HG03135 (cell line): ENCODE data around the gene AGFG2.

ENCODE experiments used
- ATAC-seq: cut with Tn5 transposase; IDR thresholded peaks from one replicate; pipeline ENCODE4 v1.9.1; 2021; ENCODE audit warnings: mild to moderate bottlenecking, moderate library complexity; ENCODE audit not compliant: unreplicated experiment

The AGFG2 gene

GRCh38 chr7:100571829-100572116 is 32.8 kb downstream of the AGFG2 start:
- ATAC-seq: no peak

- no peak for ATAC-seq
Measured at GRCh38 chr7:100572281-100572948, 33.4 kb downstream of the AGFG2 start.

GRCh38 chr7:100572949-100573675 is 34.1 kb downstream of the AGFG2 start:
- no peak for ATAC-seq

GRCh38 chr7:100573691-100574361 is 34.8 kb downstream of the AGFG2 start, which contains the start of gene SAP25:
Gene SAP25, minus strand, starts transcription at chr7:100573900. Its CDS starts 158 bp downstream, at chr7:100573742.
- no peak for ATAC-seq

GRCh38 chr7:100574362-100575205 is 35.6 kb downstream of the AGFG2 start:
- ATAC-seq: no peak

- ATAC-seq: no peak
Measured at GRCh38 chr7:100575206-100575631, 36.2 kb downstream of the AGFG2 start.

- ATAC-seq: no peak
Measured at GRCh38 chr7:100575746-100576383, 36.9 kb downstream of the AGFG2 start.

- no peak for ATAC-seq
Measured at GRCh38 chr7:100576384-100576993, 37.5 kb downstream of the AGFG2 start.

GRCh38 chr7:100577103-100577502 is 38.1 kb downstream of the AGFG2 start:
- no peak for ATAC-seq

- ATAC-seq: no peak
Measured at GRCh38 chr7:100577507-100577906, 38.5 kb downstream of the AGFG2 start.

GRCh38 chr7:100578246-100579183 is 39.5 kb downstream of the AGFG2 start:
- no peak for ATAC-seq

GRCh38 chr7:100580466-100581283 is 41.7 kb downstream of the AGFG2 start:
- no peak for ATAC-seq

GRCh38 chr7:100582041-100582579 is 43.1 kb downstream of the AGFG2 start:
- ATAC-seq: no peak

GRCh38 chr7:100582650-100583049 is 43.6 kb downstream of the AGFG2 start:
- no peak for ATAC-seq

- no peak for ATAC-seq
Measured at GRCh38 chr7:100583132-100584053, 44.4 kb downstream of the AGFG2 start.

- no peak for ATAC-seq
Measured at GRCh38 chr7:100584054-100584682, 45.2 kb downstream of the AGFG2 start.
